ENCODE results near the gene ACAP1.

ACAP1 gene

GRCh38 chr17:7392696-7393612 is 56.6 kb downstream of the ACAP1 start:
- DNase-seq = no peak

GRCh38 chr17:7393613-7394451 is 57.5 kb downstream of the ACAP1 start:
- peak in 2 of 4 experiments; percentile 46 to 52 for DNase-seq

- DNase-seq = peak; percentile 66 to 74 (median 70)
Measured at GRCh38 chr17:7394452-7395191, 58.3 kb downstream of the ACAP1 start, which contains the start of gene PLSCR3. TSS of gene PLSCR3 (minus strand) at chr17:7394525. CDS start at chr17:7394110, 415 bp downstream.

- DNase-seq = no peak
Measured at GRCh38 chr17:7396147-7396546, 59.8 kb downstream of the ACAP1 start.

GRCh38 chr17:7398612-7399011 is 62.3 kb downstream of the ACAP1 start:
- no peak for DNase-seq
